Kidney (tissue), 14 donors: Measurements from ENCODE around the gene TMEM200B. TPM values are rescaled to one million over a fixed set of nuclear protein-coding genes. Genes with fewer than 3 reads are reported as not detected.
A peak's percentile ranks its signal among the peaks of the same experiment; 100 is the strongest.

Experiments
- DNase-seq, 5 donors: peaks; one replicate each; pipeline ENCODE4 v3.0.0-alpha.2; 2013 to 2020
- FAIRE-seq: peaks from 2 replicates; lab custom pipeline; 2012; peaks lifted over from hg19 to GRCh38; lab: Jason Lieb, UNC
- H3K27ac ChIP-seq, 2 donors: one replicate each; pipeline ENCODE4 v1.7.0; 2013; ENCODE audit warnings: low read depth in 2 of 2, low read length in 2 of 2, inconsistent platforms in 1 of 2
- H3K27me3 ChIP-seq: one replicate; pipeline ENCODE4 v1.7.1; 2013; ENCODE audit warnings: low read length, inconsistent platforms; ENCODE audit not compliant: control insufficient read depth, insufficient read depth
- H3K36me3 ChIP-seq, 3 donors: one replicate each; pipeline versions ENCODE4 v1.7.0 to v1.7.1; 2013; ENCODE audit warnings: low read length in 3 of 3, control low read depth in 1 of 3, inconsistent platforms in 1 of 3; ENCODE audit not compliant: insufficient read depth in 3 of 3, control insufficient read depth in 2 of 3
- H3K4me1 ChIP-seq, 3 donors: one replicate each; pipeline versions ENCODE4 v1.7.0 to v1.7.1; 2013; ENCODE audit warnings: low read length in 3 of 3, inconsistent platforms in 1 of 3, low read depth in 1 of 3; ENCODE audit not compliant: control insufficient read depth in 2 of 3, insufficient read depth in 2 of 3
- H3K4me3 ChIP-seq, 3 donors: one replicate each; pipeline versions ENCODE4 v1.7.0 to v1.8.1; 2013; ENCODE audit warnings: low read length in 3 of 3, control low read depth in 1 of 3, inconsistent platforms in 1 of 3
- H3K9ac ChIP-seq, 3 donors: one replicate each; pipeline versions ENCODE4 v1.7.0 to v1.7.1; 2013; ENCODE audit warnings: low read length in 3 of 3, control low read depth in 1 of 3, inconsistent platforms in 1 of 3
- H3K9me3 ChIP-seq, 3 donors: one replicate each; pipeline versions ENCODE4 v1.7.0 to v1.7.1; 2013; ENCODE audit warnings: low read length in 3 of 3, control low read depth in 1 of 3, inconsistent platforms in 1 of 3; ENCODE audit not compliant: control insufficient read depth in 2 of 3, insufficient read depth in 1 of 3
- CTCF ChIP-seq: IDR thresholded peaks from 3 replicates; pipeline ENCODE4 v1.5.1; 2012; ENCODE audit warnings: mild to moderate bottlenecking, moderate library complexity, borderline replicate concordance; ENCODE audit not compliant: insufficient read depth; ENCODE audit errors: extremely low read depth
- intact Hi-C: fragments of 100-400 bp; cut with DNase I; formaldehyde crosslinking; loops from one replicate; pipeline ENCODE4 v1.11.1; 2022
- polyA plus RNA-seq: library from polyadenylated mRNA; stranded (reverse); fragments of 350-450 nt; fragmentation: Illumina TruSeq; extraction: RNeasy Lipid Tissue Mini Kit (QIAGEN cat#74804); gene quantifications from one replicate; pipeline ENCODE4 v1.2.3, GENCODE V29; 2014; ENCODE audit warnings: low read depth, low replicate concordance; ENCODE audit not compliant: insufficient read depth
- total RNA-seq: library from RNA; stranded (reverse); fragmentation: NEBNext Ultra II Directional; extraction: Animal tissue kit (Norgen Biotek cat#: 25700); gene quantifications from one replicate; pipeline ENCODE4 v1.2.1, GENCODE V29; 2021
- donor health status: control.
- donor health status: control.
- donor health status: control.
- donor health status: control.
- donor health status: control.
- donor health status: DM: yes; HTN: yes; CAD: no.
- donor health status: Normal renal cell carcinoma (clear cell type).

TMEM200B gene
- total and polyA plus RNA-seq, 2 donors from 2014 or later = 7.6 to 8.6 TPM

DNA sequence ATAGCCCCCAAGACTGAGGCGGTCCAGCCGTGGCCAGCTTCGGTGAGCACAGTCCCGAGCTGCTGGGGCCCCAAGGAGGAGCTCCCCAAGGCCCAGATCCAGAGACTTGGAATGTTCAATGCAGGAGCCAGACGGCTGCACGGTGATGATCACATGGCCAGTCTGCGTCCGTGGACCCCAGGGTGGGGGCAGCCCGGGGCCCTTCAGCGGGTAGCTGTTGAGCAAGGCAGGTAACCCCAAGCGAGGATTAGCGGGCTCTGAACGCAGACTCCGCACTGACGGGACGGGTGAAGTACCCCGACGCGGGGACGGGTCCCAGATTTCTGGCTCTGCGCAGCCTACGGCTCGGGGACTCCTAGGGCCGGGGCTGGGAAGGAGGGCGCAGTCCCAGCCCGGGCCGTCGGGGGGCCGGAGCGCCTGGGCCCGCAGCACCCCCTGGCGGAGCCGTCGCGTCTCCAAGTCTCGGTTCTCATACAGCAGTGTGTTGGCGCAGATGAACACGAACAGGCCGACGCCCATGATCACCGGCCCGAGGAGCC, 2.7 kb downstream of the TMEM200B start:
- TF ChIP-seq CTCF = peak; percentile 28
- H3K27ac ChIP-seq = no peak overlapping the region
- H3K9ac ChIP-seq = no peak overlapping the region
- DNase-seq = peak; percentile 71 to 85 (median 76)
- intact Hi-C loops = no loop called here
- H3K4me3 ChIP-seq = no peak overlapping the region
- no peaks in the 10 kb centered on the region for H3K9me3 ChIP-seq
- FAIRE-seq = no peak
- H3K4me1 ChIP-seq = peaks cover 0 to 6% (median 0%) of the 10 kb centered on the region in 3 donors
- no peaks in the 10 kb centered on the region for H3K36me3 ChIP-seq
- H3K27me3 ChIP-seq = no peaks in the 10 kb centered on the region

GRCh38 chr1:29120367-29120766, 3.3 kb downstream of the TMEM200B start:
- DNase-seq = no peak
- H3K9me3 ChIP-seq = no peaks in the 10 kb centered on the region
- no peaks in the 10 kb centered on the region for H3K27me3 ChIP-seq
- TF ChIP-seq CTCF = no peak
- no peak for FAIRE-seq
- intact Hi-C loops = no loop called here
- peaks cover 0 to 6% (median 0%) of the 10 kb centered on the region in 3 donors for H3K4me1 ChIP-seq
- H3K9ac ChIP-seq = no peak overlapping the region
- no peak overlapping the region for H3K4me3 ChIP-seq
- H3K27ac ChIP-seq = no peak overlapping the region
- H3K36me3 ChIP-seq = peaks cover 0 to 2% (median 0%) of the 10 kb centered on the region in 3 donors

DNA sequence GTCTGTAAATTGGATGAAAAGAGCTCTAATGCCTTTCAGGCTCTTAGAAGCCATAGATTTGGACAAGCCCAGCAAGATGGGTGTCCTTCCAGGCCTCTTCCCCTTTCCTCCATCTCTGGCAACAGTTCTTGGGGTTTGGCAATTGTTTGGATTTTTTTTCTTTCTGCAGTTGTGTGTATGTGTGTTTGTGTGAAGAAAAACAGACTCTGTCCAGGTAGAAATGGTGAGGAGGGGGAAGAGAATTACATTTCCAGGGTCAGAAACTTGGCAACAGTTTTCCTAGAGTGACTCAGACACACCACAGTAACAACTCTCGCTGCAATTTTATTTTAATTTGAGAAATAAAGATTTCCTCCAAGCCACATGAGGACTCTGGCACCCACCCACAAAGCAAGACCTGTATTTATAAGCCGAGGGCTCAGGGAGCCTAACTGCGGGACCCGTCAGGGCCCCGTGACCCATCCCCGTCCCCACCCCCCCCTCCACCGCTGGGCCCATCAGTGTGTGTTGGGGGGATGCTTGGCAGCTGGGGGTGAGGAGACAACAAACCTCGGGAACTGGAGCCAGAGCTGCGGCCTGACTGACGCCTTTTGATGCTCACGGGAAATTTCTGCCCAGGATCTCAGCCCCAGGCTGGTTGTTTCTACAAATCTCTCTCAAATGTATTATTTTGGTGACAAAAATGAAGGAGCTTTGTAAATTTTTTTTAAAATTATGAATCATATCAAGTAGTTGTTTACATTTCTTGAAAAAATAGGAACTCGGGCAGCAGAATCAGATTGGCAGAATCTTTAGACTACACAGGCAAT, 4.4 kb downstream of the TMEM200B start:
- no peaks in the 10 kb centered on the region for H3K27me3 ChIP-seq
- no peak overlapping the region for H3K27ac ChIP-seq
- H3K9ac ChIP-seq = no peak overlapping the region
- intact Hi-C loops = no loop called here
- H3K36me3 ChIP-seq = peaks cover 0 to 2% (median 0%) of the 10 kb centered on the region in 3 donors
- DNase-seq (no peak), FAIRE-seq (no peak)
- H3K4me3 ChIP-seq = no peak overlapping the region
- no peak for TF ChIP-seq CTCF
- peaks cover 0 to 4% (median 0%) of the 10 kb centered on the region in 3 donors for H3K4me1 ChIP-seq
- H3K9me3 ChIP-seq = no peaks in the 10 kb centered on the region
